Erythroblast (primary cell): Measurements from ENCODE around the gene NSUN7.

Experiments used
- GATA1 ChIP-seq: IDR thresholded peaks from 2 replicates; pipeline ENCODE4 v1.6.1; 2011; ENCODE audit warnings: low read depth, mild to moderate bottlenecking, control low read depth, low read length, moderate library complexity
- POLR2A ChIP-seq: IDR thresholded peaks from 2 replicates; pipeline ENCODE4 v1.6.1; 2011; ENCODE audit warnings: mild to moderate bottlenecking, low read length

- TF ChIP-seq POLR2A = no peak
- TF ChIP-seq GATA1 = no peak
These were observed 40.0 kb downstream of the NSUN7 start for GRCh38 chr4:40789771-40790170.
